Peyer's patch (tissue), 4 donors: ENCODE data around the gene TLR5.

Experiments used
- CTCF ChIP-seq, 6 experiments: fragments of 450-650 bp in 4 of 6; fragments of 200-600 bp in 2 of 6; sonication (generic) in 1 of 6; IDR thresholded peaks; one replicate each; pipeline ENCODE4 v1.5.1; 2017 to 2019; ENCODE audit warnings: antibody characterized with exemption in 6 of 6, mild to moderate bottlenecking in 3 of 6, moderate library complexity in 1 of 6
- POLR2A ChIP-seq, 2 donors: fragments of 450-650 bp; IDR thresholded peaks; one replicate each; pipeline ENCODE4 v1.5.1; 2017; ENCODE audit warnings: antibody characterized with exemption in 2 of 2, mild to moderate bottlenecking in 2 of 2, moderate library complexity in 2 of 2

- TF ChIP-seq CTCF (IDR thresholded peaks at IDR 0.05) (no peak), POLR2A (IDR thresholded peaks at IDR 0.05) (no peak)
Measured at GRCh38 chr1:223088713-223089240, 54.3 kb downstream of the TLR5 start.
